ENCODE results near the gene NDRG3. TPM values are rescaled to one million over a fixed set of nuclear protein-coding genes. Genes with fewer than 3 reads are reported as not detected.

Gene NDRG3
- total and polyA plus RNA-seq, 8 donors, result 7.0 to 16.9 (median 9.1) TPM

- no peak overlapping the region for H3K4me3 ChIP-seq
- no peaks in the 10 kb centered on the region for H3K4me1 ChIP-seq
- WGBS, 2 donors, result 78 to 79% methylated on average over 7 of the region's 7 CpGs
- no peaks in the 10 kb centered on the region for H3K9me3 ChIP-seq
- intact Hi-C loops (cut with DNase I), result no loop called here
- H3K36me3 ChIP-seq, result peaks cover 0 to 13% (median 0%) of the 10 kb centered on the region in 3 donors
- FAIRE-seq (no peak), DNase-seq (no peak), ATAC-seq (no peak)
- H3K27ac ChIP-seq, result no peak overlapping the region
- no peaks in the 10 kb centered on the region for H3K27me3 ChIP-seq
- TF ChIP-seq CTCF (IDR thresholded peaks at IDR 0.05), result no peak
Measured at GRCh38 chr20:36688630-36689029, 57.3 kb downstream of the NDRG3 start.

- DNase-seq (no peak), FAIRE-seq (no peak), ATAC-seq (no peak)
- Histone ChIP-seq H3K27me3 (no peaks in the 10 kb centered on the region), H3K4me1 (no peaks in the 10 kb centered on the region), H3K36me3 (peaks cover 0 to 13% (median 0%) of the 10 kb centered on the region in 3 donors), H3K4me3 (no peak overlapping the region), H3K9me3 (no peaks in the 10 kb centered on the region), H3K27ac (no peak overlapping the region)
- no peak for TF ChIP-seq CTCF (IDR thresholded peaks at IDR 0.05)
- intact Hi-C loops (cut with DNase I), result no loop called here
- 70 to 77% methylated on average over 3 of the region's 3 CpGs for WGBS, 2 donors
Measured at GRCh38 chr20:36687850-36688249, 58.0 kb downstream of the NDRG3 start.

DNA sequence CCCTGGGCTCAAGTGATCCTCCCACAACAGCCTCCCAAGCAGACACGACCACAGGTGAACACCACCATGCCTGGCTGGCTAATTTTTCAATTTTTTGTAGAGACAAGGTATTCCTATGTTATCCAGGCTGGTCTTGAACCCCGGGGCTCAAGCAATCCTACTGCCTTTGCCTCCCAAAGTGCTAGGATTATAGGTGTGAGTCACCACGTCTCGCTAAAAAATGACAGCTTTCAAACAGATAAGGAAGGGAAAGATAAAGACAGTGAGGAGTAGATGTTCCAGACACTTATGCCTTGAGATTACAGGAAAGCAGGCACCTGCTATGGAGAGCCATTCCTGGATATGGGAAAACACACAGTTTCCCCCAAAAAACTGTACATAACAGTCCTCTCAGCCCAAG, 58.9 kb downstream of the NDRG3 start:
- H3K27ac ChIP-seq, result no peak overlapping the region
- H3K9me3 ChIP-seq, result no peaks in the 10 kb centered on the region
- ATAC-seq (no peak), FAIRE-seq (no peak), DNase-seq (no peak)
- H3K36me3 ChIP-seq, result peaks cover 0 to 17% (median 0%) of the 10 kb centered on the region in 3 donors
- H3K4me3 ChIP-seq, result no peak overlapping the region
- H3K27me3 ChIP-seq, result no peaks in the 10 kb centered on the region
- intact Hi-C loops (cut with DNase I), result no loop called here
- TF ChIP-seq CTCF (IDR thresholded peaks at IDR 0.05), result no peak
- no peaks in the 10 kb centered on the region for H3K4me1 ChIP-seq
- WGBS, 2 donors, result 72 to 78% methylated on average over 4 of the region's 4 CpGs

GRCh38 chr20:36686504-36686903, 59.4 kb downstream of the NDRG3 start:
- Histone ChIP-seq H3K9me3 (no peaks in the 10 kb centered on the region), H3K27ac (no peak overlapping the region), H3K27me3 (no peaks in the 10 kb centered on the region), H3K4me3 (no peak overlapping the region), H3K36me3 (peaks cover 0 to 17% (median 0%) of the 10 kb centered on the region in 3 donors), H3K4me1 (no peaks in the 10 kb centered on the region)
- FAIRE-seq, result no peak
- 70 to 79% methylated on average over 2 of the region's 2 CpGs for WGBS, 2 donors
- no peak for ATAC-seq
- no peak for TF ChIP-seq CTCF (IDR thresholded peaks at IDR 0.05)
- intact Hi-C loops (cut with DNase I), result no loop called here
- DNase-seq, result no peak

- H3K9me3 ChIP-seq, result no peaks in the 10 kb centered on the region
- DNase-seq (no peak), ATAC-seq (no peak), FAIRE-seq (no peak)
- TF ChIP-seq CTCF (IDR thresholded peaks at IDR 0.05), result no peak
- no peaks in the 10 kb centered on the region for H3K4me1 ChIP-seq
- H3K36me3 ChIP-seq, result peaks cover 0 to 17% (median 0%) of the 10 kb centered on the region in 3 donors
- intact Hi-C loops (cut with DNase I), result no loop called here
- WGBS, 2 donors, result 93 to 97% methylated on average over 6 of the region's 6 CpGs
- H3K27me3 ChIP-seq, result no peaks in the 10 kb centered on the region
- no peak overlapping the region for H3K27ac ChIP-seq
- H3K4me3 ChIP-seq, result no peak overlapping the region
Measured at GRCh38 chr20:36684747-36685146, 61.1 kb downstream of the NDRG3 start.

Data from pancreas (tissue), 10 donors.